Activated naive CD4-positive, alpha-beta T cell treated with Interleukin-2 at 50 U/mL for 16 hours (primary cell): ENCODE data around the gene DAPK2.
A peak's percentile ranks its signal among the peaks of the same experiment; 100 is the strongest.

Experiments
- DNase-seq: peaks from one replicate; pipeline ENCODE4 v3.0.0-alpha.2; 2020

The DAPK2 gene

DNA sequence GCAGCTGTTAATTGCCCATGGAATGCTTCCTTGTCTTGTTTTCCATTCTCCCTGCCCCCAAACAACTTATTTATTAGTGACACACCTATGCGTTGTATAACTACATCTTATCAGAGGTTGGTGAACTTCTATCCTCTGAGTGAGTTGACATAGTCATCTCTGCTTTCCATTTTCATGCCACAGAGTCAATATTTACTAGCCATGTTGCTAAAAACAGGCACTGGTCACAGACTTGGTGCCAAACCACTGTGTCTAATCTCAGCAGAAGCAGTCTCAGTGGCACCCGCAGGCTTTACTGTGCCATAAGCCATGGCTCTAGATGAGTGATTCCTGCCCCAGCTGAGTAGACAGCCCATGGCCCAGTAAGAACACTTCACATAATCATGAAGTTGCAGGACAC is 26.5 kb downstream of the DAPK2 start:
- DNase-seq = no peak

DNA sequence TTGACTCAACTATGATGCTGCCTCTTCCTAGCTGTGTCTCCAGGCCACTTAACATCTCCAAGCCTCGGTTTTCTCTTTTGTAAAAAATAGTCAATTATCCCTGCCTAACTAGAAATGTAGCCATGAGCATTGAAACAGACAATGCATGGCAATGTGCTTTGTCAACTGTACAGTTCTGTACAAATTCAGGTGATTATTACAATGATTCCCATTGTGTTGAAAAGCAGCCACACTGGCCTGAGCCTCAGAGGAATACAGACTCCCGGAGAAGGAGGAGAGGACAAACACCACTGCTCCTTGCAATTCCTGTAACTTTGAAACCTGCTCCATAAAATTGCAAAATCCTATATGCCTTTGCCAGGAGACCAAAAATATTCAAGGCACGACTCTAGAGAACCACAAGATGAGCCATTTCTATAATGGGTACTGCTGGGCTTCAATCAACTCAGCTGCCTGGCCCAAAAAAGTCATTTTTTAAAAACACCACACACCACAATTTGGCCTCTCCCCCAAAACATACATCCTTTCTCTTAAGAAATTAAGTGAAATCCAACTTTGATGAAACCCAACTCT is 28.6 kb downstream of the DAPK2 start:
- DNase-seq = no peak

DNA sequence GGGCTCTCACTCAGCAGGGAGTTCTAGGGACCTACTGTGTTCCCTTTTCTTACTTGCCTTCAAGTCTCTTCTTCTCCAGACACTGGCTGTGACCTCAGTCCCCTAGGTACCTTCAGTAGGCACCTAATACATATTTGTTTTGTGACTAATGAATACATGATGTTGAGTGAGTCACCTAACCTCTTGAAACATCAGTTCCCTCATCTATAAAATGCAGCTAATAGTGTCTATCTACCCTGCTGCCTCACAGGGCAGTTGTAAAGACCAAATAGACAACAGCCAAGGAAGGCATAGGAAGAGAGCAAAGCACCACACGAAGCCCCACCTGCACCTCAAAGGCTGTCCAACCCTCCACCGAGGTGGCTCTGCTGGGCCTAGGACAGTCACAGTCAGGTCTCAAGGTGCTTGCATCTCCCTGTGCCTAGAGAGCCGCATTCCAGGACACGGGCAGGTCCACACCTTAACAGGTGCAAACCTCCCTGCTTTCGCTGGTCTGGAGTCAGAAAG is 29.1 kb downstream of the DAPK2 start:
- DNase-seq = no peak

DNA sequence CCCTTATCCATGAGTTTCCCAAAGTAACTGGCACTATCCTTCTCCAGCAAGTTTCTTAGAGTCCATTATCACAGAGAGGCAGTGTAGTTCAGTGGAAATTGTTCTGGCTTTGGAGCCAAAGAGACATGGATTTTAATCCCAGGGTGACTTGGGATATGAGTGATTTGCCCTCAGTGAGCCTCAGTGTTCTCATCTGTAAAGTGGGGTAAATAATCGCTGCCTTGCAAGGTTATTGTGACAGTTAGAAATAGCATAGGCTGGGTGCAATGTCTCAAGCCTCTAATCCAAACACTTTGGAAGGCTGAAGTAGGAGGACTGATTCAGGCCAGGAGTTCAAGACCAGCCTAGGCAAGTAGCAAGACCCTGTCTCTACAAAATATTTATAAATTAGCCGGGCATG is 30.0 kb downstream of the DAPK2 start:
- no peak for DNase-seq

DNA sequence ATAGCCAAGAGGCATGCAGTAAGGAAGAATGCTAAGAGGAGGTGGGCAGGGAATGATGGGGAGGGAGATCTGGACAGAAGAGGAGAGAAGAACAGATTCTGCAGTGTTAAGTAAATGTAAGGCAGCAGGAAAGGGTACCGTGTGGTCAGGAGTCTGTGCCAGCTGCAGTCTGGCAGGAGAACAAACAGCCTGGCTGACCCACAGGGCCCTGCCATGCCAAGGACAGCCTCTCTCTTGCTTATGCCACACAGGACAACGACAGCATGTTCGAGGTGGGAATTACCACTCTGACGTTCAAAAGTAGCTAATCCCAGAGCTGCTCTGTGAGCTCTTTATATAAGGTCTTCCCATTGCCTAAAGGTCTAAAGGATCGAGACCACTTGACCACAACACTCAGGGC is 31.3 kb downstream of the DAPK2 start:
- no peak for DNase-seq

DNA sequence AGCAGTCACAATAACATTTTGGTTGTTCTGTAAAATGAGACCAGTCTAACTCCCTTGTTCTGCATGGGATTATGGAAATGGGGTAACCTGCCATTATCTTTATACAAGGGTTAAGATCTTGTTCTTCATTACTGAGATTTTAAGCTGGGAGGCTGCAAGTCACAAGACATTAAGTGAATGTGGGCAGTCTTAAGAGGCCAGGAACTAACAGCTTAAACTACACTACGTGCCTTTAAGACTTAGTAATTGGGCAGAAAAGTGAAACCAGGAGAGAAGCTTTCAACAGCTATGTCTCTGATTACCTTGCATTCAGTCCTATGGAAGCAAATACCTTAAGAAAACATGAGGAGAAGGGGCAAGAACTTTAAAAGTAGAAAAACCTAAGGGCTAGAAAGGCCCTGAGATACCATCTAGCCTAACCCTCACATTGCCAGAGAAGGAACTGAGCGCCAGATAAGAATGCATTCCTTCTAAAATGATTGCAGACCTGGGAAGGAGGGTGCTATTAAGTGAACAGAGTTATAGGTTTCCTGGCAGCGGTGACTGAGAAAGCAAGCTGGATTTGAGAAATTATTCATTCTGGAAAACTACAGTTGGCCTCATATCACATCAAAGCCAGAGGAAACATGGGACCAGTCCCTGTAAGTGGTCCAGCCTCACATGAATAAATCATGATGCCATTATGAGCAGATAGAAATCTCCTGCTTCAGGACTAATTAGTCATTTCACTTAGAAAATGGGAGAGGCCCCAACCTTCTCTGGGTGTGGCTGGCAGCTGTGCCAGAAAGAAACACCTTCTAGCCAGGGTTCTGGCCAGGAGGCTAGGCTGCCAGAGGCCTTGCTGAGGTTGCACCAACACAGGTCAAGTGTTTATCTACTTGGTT is 32.9 kb downstream of the DAPK2 start:
- DNase-seq = peak; percentile 9

DNA sequence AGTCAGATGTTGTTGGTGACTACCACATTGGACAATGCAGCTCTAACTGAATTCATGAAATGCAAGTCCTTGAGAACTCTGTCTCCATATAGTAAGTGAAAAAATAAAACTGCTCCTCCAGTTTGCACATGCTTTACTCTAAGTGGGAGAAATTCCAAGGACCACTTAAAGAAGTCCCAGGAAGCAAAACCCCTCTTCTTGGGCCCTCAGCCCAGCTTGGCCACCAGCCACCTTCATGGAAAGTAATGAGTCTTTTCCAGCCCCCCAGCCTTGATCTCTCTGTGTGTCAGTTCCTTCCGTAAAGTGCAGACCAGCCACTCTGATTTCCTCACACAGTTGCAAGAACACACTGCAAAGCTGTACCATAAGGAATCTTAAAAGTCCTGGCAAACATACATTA is 34.5 kb downstream of the DAPK2 start:
- no peak for DNase-seq

DNA sequence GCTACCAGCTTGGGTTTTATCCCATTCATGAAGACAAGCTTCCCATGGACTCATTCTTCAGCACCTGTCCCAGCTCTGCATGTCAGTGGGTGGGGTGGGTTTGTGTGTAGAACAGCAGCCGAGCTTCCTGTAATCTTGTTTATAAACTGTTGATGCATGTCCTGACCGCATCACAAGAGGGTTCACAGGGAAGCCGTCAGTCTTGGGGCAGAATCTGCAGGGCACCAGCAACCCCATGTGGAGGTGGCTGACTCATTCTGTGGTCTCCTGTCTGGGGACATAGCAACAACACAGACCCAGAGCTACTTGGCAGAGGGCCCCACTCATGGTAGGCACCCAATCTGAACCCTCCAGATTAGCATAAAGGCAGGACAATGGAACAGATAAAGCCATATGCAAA is 35.6 kb downstream of the DAPK2 start:
- peak; percentile 88 for DNase-seq

DNA sequence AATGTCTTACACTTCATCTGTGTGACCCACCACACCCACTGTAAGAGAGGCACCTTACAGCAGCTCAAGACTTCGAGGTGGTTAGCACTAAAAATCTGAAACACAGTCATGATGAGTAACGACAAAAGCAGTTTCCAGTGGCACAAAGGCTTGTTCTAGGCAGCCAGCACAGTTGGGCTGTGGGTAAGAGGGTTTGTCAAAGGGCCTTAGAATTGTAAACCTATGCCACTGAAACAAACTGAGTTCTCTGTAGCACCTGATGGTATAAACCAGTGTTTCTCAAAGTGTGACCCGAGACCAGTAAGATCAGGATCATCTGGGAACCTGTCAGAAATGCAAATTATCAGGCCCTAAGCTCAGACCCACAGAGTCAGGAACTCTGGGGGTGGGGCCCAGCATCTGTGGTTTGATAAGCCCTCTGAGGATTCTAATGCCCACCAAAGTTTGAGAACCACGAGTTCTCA is 36.5 kb downstream of the DAPK2 start:
- peak; percentile 71 for DNase-seq

DNA sequence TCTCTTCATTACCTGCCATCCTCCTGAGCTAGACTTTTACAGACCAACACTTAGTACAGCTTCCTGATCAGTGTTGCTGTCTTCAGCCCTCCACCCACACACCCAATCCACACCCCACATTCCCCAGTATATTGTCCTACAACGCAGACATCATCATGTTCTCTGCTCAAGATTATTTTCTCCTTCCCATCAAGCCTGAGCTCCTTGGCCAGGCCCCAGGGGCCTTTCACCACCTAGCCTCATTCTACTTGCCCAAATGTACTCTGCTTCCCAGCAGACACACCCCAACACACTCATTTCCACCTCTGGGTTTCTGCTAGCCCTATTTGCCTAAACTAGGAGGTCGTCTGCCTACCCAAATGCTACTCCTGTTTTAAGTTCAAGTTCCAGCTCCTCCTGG is 37.0 kb downstream of the DAPK2 start:
- DNase-seq = no peak

DNA sequence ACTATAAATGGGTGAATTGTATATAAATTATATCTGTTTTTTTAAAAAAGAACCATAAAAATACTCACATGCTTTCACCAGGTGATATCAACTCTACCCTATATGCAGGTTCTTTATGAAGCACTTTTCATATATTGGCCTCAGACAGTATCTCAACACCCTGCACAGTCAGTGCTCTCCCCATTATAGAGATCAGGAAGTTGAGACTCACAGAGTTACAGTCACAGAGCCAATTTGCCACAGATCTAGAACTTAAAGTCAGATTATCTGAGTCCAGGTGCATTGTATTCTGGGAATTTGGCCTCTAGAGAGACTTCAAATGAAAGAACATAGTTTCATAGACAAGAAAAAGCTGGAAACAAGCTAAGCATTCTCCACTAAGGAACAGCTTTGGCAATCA is 38.1 kb downstream of the DAPK2 start:
- no peak for DNase-seq

DNA sequence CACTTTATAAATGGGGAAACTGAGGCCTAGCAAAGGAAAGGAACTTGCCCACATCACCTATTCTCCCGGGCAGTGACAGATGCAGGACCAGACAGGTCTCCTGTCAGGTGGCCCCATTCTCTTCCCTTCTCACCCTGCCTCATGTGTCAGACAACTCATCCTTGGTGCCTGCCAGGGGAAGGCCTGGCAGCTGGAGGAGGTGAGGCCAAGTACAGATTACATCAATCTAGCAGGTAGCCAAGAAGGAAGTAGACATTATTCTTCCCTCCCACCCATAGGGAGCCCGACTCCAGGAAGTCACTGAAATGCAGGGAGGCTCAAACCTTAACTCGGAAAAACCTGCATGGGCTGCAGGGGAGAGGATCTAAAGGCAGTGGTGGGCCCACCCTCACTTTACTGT is 39.6 kb downstream of the DAPK2 start:
- DNase-seq = no peak

DNA sequence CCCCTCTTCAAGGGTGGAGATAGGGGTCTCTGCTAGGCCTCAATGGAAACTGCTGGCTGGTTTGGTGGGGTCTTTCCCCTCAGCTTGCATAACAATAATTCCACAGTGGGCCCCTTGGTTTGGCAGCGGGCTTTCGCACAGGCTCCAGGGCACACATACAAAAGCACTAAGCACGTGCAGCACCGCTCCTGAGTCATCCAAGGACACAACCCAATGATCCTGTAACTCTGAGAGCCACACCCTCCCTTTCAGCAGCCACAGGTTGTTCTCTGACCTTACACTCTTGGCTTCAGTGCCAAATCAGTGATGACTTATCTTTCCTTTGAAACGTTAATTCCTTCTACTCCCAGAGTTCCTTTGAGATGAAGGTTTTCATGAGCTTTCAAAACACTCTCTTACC is 41.7 kb downstream of the DAPK2 start:
- DNase-seq = no peak

DNA sequence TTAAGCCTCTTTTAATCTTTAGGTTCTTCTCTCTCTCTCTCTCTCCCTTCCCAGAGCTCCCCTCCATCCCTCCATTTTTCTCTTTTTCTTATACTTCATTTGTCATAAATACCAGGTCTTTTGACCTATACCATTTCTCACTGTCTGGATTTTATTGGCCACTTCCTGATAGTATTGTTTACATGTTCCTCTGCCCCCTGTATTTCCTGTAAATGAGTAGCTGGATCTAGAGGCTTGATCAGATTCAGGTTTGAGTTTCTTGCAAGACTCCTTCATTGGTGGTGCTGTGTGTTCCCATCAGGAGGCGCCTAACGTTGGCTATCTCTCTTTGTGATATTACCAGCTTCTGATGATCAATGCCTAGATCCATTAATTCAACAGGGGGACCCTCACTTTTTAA is 42.2 kb downstream of the DAPK2 start:
- DNase-seq = no peak

DNA sequence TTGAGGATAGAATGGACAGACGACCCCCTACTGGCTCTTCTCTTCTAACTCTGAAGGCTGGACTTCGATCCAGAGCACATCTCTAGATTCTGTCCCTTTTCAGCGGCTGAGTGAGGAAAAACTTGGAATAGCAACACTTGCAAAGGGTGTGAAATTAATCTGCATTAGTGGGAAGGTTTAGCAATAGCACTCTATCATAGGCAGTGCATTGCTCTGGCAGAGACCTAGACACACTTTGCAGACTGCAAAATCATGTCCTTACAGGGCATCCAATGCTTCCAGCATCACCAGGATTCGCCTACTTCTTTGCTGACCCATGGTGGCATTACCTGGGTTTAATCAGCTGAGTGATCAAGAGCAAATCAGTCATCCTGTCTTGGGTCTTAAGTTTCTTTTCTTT is 43.1 kb downstream of the DAPK2 start:
- no peak for DNase-seq

DNA sequence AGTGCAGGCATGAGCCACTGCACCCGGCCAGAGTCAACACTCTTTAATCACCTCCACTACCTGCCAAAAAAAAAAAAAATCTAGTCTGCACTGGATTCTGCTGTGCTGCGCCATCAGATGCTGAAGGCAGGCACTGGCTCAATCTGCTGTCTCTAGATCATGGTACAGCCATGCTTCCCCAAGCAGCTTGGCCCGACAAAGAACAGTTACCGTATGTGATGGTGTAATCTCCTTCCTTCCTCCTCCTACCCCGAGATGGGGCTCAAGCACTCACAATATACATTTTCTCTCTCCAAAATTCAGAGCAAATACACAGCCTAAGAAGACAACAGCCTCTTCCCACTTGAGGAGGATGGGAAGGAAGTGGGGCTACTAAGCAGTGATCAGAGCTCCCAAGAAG is 45.1 kb downstream of the DAPK2 start:
- no peak for DNase-seq

DNA sequence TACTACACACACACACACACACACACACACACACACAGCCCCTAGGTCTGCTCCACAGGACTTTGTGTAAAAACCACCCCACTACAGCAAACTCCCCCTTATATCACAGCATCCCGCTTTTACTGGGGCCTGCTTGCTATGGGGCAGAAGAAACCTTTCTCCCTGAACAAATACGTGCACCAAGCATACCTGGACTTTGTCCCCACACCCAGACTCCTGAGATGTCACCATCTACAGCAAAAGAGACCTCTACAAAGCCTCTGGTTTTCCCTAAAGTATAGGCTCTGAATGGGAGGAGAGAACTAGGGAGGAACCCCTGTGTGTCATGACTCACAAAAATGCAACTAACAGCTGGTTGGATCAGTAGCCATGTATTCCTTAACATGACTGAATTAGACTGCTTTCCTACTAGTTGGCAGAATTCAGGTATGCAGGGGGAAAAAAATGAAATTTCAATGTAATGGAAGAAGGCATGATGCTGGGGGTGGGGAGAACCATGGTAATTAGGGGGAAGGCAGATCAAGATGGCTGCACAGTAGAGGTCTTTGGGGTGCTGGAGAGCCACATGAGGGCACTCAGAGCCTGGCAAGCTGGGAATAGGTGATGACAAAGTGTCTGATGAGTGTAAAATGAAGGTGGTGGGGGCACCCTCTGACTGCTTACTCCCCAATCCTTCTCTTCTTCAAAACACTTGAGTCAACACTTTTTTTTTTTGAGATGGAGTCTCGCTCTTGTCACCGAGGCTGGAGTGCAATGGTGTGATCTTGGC is 45.9 kb downstream of the DAPK2 start:
- DNase-seq = no peak

DNA sequence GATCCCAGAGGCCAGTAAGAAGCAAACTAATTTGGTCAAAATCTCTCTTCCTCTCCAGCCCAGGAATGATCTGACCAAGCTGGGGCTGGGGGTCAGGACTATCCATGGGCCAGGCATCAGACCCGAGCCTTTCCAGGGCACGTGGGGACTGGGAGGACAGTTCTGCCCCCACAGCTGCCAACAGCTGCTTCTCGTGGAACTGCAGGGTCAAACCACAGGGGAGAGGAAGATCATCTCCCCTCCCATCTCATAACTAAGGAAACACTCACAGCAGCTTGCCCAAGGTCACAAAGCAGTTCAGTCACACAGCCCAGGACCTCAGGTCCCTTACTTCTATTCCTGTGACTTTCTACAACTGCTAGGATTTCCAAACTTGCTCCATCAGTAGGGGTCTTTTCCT is 47.1 kb downstream of the DAPK2 start:
- DNase-seq = no peak

DNA sequence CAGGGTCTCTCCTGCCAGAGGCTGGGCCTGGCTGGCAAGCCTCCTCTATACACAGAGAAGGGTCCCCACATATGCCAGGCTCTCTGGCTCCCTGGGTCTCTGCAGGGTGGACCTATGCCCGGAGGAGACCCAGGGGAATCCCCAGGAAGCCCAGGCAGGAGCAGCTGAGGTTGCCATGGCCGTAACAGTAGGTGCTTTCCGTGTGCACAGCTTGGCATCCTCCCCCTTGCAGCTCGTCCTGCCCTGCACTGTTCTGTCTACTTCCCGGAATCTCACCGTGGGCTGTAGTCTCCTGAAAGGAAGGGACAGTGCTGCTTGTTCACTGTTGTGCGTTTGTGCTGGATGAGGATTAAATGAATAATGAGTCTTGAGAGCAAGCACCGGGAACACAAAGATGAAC is 47.8 kb downstream of the DAPK2 start:
- DNase-seq = no peak

DNA sequence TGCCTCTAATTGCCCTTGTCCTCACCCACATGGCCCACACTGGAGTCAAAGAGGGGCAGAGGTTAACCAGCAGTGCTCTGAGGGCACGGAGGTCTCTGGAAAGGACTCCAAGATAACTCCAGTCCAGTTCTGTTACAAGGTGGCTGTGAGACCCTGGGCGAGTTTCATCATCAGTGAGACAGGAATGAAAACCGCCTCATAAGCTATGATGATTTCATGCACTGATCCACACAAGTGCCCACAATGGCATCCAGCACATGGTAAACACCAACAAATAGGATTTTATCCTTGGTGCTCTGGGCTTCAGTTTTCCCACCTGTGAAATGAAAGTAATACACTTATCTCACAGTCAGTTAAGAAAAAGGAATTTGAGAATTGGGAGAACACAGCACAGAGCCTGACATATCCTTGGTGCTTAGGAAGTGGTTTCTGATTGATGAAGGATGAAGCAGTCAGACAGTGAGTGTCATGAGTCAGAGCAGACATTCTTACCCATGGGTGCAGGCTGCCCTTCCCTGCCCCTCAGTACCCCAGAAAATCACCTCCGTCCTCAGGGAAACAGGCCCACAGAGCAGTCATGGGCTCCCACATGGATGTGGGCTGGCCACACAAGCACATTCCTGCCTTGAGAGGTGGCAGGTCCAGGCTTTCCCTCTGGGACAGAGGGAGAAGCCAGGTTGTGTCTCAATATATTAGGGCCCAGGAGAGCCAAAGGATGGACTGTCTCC is 48.4 kb downstream of the DAPK2 start:
- no peak for DNase-seq

DNA sequence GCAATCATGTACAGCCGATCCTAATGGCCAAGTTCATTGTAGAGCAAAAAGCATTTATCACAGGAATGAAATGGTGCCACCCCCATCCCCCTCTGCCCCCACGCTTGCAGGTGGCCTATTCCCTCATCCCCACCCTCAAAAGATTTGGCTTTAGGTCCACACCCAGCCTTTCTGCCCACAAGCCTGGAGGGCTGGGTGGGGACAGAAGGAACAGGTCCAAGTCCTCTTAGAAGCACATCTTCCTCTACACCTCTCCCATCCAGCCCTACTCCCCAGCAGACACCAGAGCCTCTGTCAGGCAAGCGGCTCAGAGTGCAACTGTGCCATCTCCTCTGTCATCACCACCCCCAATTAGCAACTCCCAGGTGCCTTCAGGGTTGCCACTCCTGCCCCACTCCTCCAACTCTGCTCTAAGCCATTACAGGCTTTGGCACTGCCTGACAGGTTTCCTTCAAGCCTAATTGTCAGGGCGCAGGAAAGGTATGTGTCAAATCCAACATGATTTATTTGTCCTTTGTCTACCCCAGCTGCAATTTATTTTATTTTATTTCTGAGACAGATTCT is 49.4 kb downstream of the DAPK2 start:
- no peak for DNase-seq

DNA sequence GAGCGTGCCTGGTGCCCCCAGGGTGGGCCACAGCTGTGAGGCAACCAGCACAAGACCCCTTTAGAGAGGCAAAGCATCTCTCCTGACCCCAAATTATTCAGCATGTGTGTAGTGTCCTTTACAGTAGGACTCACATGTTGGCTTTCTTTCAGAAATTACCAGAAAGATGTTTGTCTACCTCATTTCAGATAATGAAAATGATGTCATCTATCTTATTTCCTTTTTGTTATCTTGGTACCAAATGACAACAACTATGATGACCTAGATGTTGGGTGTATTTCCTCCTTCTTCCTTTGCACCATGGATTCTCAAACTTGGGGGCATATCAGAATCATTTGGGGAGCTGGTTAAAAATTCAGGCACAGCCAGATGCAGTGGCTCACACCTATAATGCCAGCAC is 50.5 kb downstream of the DAPK2 start:
- no peak for DNase-seq
